Right lobe of liver (tissue), 6 donors: ENCODE results near the gene TCF12. TPM values are rescaled to one million over a fixed set of nuclear protein-coding genes. Genes with fewer than 3 reads are reported as not detected.

Experiments
- ATAC-seq, 4 donors: fragments of 200-7000 bp; cut with Tn5 transposase; one replicate each; pipeline ENCODE4 v1.9.1; 2020; ENCODE audit warnings: mild to moderate bottlenecking in 4 of 4, moderate library complexity in 4 of 4
- DNase-seq, 3 donors: peaks; one replicate each; pipeline ENCODE4 v3.0.0-alpha.2; 2020
- H3K27ac ChIP-seq, 3 donors: fragments of 200-600 bp; one replicate each; pipeline ENCODE4 v1.8.0; 2022
- H3K27me3 ChIP-seq, 2 donors: fragments of 200-600 bp; one replicate each; pipeline ENCODE4 v1.8.0; 2022
- H3K36me3 ChIP-seq, 4 donors: fragments of 200-600 bp; sonication (generic) in 1 of 4; one replicate each; pipeline versions ENCODE4 v1.5.1 to v1.8.0; 2017 to 2022; ENCODE audit warnings: control low read depth in 1 of 4
- H3K4me1 ChIP-seq, 4 donors: fragments of 200-600 bp; sonication (generic) in 1 of 4; one replicate each; pipeline versions ENCODE4 v1.5.1 to v1.8.0; 2017 to 2022; ENCODE audit warnings: control low read depth in 1 of 4
- H3K4me3 ChIP-seq, 3 donors: fragments of 200-600 bp; one replicate each; pipeline ENCODE4 v1.8.0; 2022
- H3K9me3 ChIP-seq, 4 donors: fragments of 200-600 bp; sonication (generic) in 1 of 4; one replicate each; pipeline versions ENCODE4 v1.5.1 to v1.8.0; 2017 to 2022; ENCODE audit warnings: control low read depth in 1 of 4
- CTCF ChIP-seq, 4 donors: fragments of 200-600 bp in 3 of 4; fragments of 450-650 bp in 1 of 4; IDR thresholded peaks; one replicate each; pipeline versions ENCODE4 v1.5.1 to v1.8.0; 2016 to 2022; ENCODE audit warnings: antibody characterized with exemption in 4 of 4, mild to moderate bottlenecking in 2 of 4
- POLR2A ChIP-seq: fragments of 450-650 bp; IDR thresholded peaks from one replicate; pipeline ENCODE4 v1.6.1; 2017; ENCODE audit warnings: antibody characterized with exemption, mild to moderate bottlenecking
- WGBS: methylation state at CpG from one replicate; pipeline ENCODE4 v1.1.6; 2018; ENCODE audit warnings: low coverage, low lambda C conversion rate; ENCODE audit not compliant: insufficient coverage; ENCODE audit errors: missing lambda C conversion rate; 5-methylcytosine and 5-hydroxymethylcytosine counted together
- intact Hi-C, 2 donors: fragments of 100-400 bp; cut with DNase I; formaldehyde crosslinking; loops; one replicate each; pipeline versions ENCODE4 v1.11.2 to v1.14.1; 2022
- total RNA-seq, 6 experiments: library from RNA; depleted of rRNA in 2 of 6; stranded (reverse); fragments of >200 nt in 2 of 6; fragmentation: NEBNext Ultra II Directional in 3 of 6; extraction: Animal tissue kit (Norgen Biotek cat#: 25700) in 3 of 6; gene quantifications; one replicate each; pipeline versions ENCODE4 v1.1.0 to v1.2.4, GENCODE V29; 2016 to 2023
- donor health status: DM: no; HTN: yes; CAD: no.
- donor health status: DM: no; HTN: no; CAD: no.
- donor health status: DM: no; HTN: no; CAD: no.
- donor health status: DM: no; HTN: yes; CAD: no.
- donor health status: DM: no; HTN: yes; CAD: no.

Gene TCF12
- total RNA-seq, 6 experiments from 2014 or later = 28.9 to 41.9 (median 35.3) TPM

GRCh38 chr15:57234156-57234555 lies 315.7 kb downstream of the TCF12 start:
- WGBS = 86% methylated on average over 2 of the region's 2 CpGs
- Histone ChIP-seq H3K27ac (no peak overlapping the region), H3K9me3 (no peaks in the 10 kb centered on the region), H3K4me1 (peaks cover 0 to 9% (median 2%) of the 10 kb centered on the region in 4 donors), H3K36me3 (peaks cover 0 to 19% (median 4%) of the 10 kb centered on the region in 4 donors), H3K27me3 (no peaks in the 10 kb centered on the region), H3K4me3 (no peak overlapping the region)
- TF ChIP-seq POLR2A = no peak
- TF ChIP-seq CTCF (IDR thresholded peaks at IDR 0.05) = no peak
- DNase-seq (no peak), ATAC-seq (no peak)
- intact Hi-C loops = no loop called here

- TF ChIP-seq CTCF (IDR thresholded peaks at IDR 0.05) (no peak), POLR2A (no peak)
- WGBS = 89% methylated on average over 4 of the region's 4 CpGs
- Histone ChIP-seq H3K9me3 (no peaks in the 10 kb centered on the region), H3K36me3 (peaks cover 0 to 19% (median 4%) of the 10 kb centered on the region in 4 donors), H3K4me1 (peaks cover 0 to 9% (median 2%) of the 10 kb centered on the region in 4 donors), H3K4me3 (no peak overlapping the region), H3K27ac (no peak overlapping the region), H3K27me3 (no peaks in the 10 kb centered on the region)
- DNase-seq = no peak
- ATAC-seq = no peak
- intact Hi-C loops = no loop called here
Observed at GRCh38 chr15:57235186-57235585, 316.7 kb downstream of the TCF12 start.

DNA sequence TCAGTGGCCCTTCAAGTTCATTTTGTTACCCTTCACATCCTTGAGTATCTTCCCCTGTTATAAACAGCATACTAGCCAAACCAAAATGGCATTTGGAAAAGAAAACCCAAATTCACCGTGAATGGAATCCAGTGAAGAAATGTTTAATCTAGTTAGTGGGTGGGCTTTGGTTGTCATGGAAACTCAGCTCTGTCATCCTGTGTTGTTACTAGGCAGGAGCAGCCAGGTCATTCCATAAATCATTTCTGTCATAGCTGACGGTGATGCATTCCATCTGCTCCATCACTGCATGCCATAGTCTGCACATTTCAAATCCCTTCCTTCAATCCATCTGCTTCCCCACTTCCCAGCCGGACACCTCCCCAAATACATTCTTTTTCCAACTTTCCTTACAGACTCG lies 317.4 kb downstream of the TCF12 start:
- TF ChIP-seq POLR2A (no peak), CTCF (IDR thresholded peaks at IDR 0.05) (no peak)
- ATAC-seq (no peak), DNase-seq (no peak)
- Histone ChIP-seq H3K27me3 (no peaks in the 10 kb centered on the region), H3K4me3 (no peak overlapping the region), H3K4me1 (peaks cover 0 to 9% (median 2%) of the 10 kb centered on the region in 4 donors), H3K36me3 (peaks cover 0 to 19% (median 4%) of the 10 kb centered on the region in 4 donors), H3K27ac (no peak overlapping the region), H3K9me3 (no peaks in the 10 kb centered on the region)
- 83% methylated on average over 4 of the region's 4 CpGs for WGBS
- intact Hi-C loops = no loop called here

DNA sequence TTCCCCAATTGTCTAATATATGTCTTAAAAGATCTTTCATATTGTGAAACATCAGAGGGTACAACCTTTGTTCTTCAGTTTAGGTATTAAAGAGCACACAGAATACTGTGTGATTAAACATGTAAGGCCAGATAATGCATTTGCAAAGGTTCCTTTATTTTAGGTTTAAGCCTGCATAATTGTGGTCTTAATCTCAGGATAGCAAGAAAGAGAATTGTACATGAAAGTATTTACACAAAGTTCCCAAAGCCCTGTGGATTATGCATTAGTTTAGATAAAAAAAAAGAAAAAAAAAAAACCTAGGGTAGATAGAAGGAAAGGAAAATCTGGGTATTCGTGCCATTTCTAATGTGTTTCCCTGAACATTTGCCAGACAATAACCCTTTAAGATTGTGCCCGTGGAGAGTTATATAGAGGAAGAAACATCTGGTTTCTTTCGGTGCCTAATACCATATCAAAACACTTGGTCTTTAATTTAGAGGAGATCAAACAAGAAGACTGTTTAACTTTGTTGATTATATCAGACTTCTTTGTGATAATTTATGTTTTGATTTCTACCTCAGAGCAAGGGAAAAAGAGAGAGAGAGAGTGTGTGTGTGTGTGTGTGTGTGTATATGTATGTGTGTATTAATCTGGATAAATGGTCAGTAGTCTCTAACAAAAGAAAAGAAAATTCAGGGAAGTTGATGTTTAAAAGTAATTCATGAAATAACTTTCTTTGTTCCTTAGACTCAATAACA lies 318.3 kb downstream of the TCF12 start:
- intact Hi-C loops = no loop called here
- peaks cover 0 to 19% (median 4%) of the 10 kb centered on the region in 4 donors for H3K36me3 ChIP-seq

More for the DNA sequence above, 318.3 kb downstream of the TCF12 start:
- DNase-seq (no peak), ATAC-seq (no peak)
- no peak overlapping the region for H3K4me3 ChIP-seq
- H3K27ac ChIP-seq = no peak overlapping the region
- no peaks in the 10 kb centered on the region for H3K9me3 ChIP-seq
- no peaks in the 10 kb centered on the region for H3K27me3 ChIP-seq
- TF ChIP-seq CTCF (IDR thresholded peaks at IDR 0.05) (no peak), POLR2A (no peak)
- H3K4me1 ChIP-seq = peaks cover 0 to 9% (median 2%) of the 10 kb centered on the region in 4 donors
- 79% methylated on average over 3 of the region's 3 CpGs for WGBS
